AG09309 (cell line): ENCODE measurements around the gene NFIX.

ENCODE experiments used
- DNase-seq: peaks from one replicate; pipeline ENCODE4 v3.0.0-alpha.2; 2010; ENCODE audit warnings: low read depth
- H3K4me3 ChIP-seq: 2 replicates; pipeline ENCODE4 v1.5.1; 2011; ENCODE audit warnings: mild to moderate bottlenecking, low read depth, low read length, moderate library complexity; ENCODE audit not compliant: control insufficient read depth
- TF ChIP-seq, protein P1 (sequence below): IDR thresholded peaks from 2 replicates; pipeline ENCODE4 v1.5.1; 2011; ENCODE audit warnings: mild to moderate bottlenecking, low read depth, low read length, inconsistent platforms; ENCODE audit not compliant: insufficient read depth, control insufficient read depth; ENCODE audit errors: missing control alignments

Gene NFIX

DNA sequence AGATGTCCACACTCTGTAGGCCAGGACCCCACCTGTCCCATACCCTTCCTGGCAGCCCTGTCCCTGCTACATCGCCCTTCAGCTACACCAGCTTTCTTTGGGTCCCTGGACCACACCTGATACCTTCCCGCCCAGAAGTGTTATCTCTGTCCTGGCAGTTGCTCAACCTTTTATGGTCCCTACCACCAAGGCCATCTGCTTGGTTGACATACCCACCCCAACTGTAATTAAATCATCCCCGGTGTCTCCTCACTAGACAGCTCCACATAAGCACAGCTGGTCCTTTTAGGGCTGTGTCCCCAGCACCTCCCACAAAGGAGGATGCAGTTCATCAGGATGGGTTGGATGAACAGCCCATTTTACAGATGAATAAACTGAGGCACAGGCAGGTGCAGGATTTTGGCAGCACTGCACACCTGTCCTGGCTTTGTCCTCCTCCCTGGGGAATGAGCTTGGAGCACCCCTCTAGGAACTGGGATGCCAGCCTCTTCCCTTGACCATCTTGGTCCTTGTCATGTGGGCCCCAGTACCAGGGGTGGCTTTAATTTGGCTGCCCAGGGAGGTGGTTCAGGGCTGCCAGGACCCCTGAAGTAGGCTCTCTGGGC, 135.7 kb downstream of the NFIX start:
- TF ChIP-seq, protein P1, sequence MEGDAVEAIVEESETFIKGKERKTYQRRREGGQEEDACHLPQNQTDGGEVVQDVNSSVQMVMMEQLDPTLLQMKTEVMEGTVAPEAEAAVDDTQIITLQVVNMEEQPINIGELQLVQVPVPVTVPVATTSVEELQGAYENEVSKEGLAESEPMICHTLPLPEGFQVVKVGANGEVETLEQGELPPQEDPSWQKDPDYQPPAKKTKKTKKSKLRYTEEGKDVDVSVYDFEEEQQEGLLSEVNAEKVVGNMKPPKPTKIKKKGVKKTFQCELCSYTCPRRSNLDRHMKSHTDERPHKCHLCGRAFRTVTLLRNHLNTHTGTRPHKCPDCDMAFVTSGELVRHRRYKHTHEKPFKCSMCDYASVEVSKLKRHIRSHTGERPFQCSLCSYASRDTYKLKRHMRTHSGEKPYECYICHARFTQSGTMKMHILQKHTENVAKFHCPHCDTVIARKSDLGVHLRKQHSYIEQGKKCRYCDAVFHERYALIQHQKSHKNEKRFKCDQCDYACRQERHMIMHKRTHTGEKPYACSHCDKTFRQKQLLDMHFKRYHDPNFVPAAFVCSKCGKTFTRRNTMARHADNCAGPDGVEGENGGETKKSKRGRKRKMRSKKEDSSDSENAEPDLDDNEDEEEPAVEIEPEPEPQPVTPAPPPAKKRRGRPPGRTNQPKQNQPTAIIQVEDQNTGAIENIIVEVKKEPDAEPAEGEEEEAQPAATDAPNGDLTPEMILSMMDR, result no peak
- H3K4me3 ChIP-seq, result no peak overlapping the region
- DNase-seq, result no peak

DNA sequence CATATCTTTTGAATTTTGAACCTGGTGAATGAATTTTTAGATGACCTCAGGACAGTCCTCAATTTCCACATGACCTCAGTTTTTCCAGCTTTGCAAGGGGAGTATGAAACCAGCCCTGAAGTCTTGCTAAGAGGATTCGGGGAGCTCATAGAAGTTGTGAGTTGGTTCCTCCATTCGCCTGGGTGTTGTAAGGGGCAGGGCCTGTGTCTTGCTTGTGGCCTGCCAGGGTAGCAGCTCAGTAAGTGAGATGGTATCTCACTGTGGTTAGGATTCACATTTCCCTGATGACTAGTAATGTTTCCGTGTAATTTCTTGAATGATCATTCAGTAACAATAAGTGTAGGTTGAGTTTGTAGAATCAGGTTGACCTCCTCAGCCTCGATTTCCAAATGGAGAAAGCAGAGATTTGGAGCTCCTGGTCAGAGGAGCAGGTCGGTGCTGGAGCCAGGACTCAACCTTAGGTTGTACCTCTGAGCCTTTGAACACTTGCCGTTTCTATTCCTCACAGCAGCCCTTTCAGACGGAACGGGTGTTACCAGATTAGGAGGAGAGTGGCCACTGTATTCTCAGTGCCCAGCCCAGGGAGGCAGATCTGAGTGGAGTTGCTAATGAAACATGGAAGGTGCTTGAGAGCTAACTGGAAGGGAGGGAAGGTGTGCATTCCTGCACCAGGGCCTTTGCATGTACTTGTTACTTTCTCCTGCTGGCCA, 137.4 kb downstream of the NFIX start:
- H3K4me3 ChIP-seq, result no peak overlapping the region
- TF ChIP-seq, protein P1, result no peak
- no peak for DNase-seq

DNA sequence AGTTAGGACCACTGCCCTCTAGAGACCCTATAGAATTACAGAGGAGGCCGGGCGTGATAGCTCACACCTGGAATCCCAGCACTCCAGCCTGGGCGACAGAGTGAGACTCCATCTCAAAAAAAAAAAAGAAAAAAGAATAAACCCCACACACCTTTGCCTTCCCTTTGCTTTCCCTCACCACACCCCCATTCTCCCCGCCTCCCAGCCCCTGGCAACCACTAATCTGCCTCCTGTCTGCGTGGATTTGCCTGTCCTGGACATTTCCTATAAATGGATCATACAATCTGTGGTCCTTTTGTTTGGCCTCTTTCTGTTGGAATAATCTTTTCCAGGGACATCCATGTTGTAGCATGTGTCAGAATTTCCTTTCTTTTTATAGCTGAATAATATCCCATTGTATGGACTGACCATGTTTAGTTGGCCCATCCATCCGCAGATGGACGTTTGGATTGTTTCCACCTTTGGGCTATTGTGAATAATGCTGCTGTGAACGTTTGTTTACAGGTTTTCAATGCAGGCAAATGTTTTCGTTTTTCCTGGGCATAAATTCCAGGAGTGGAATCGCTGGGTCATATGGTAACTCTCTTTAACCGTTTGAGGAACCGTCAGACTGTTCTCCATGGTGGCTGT, 138.1 kb downstream of the NFIX start:
- TF ChIP-seq, protein P1, result no peak
- no peak overlapping the region for H3K4me3 ChIP-seq
- DNase-seq, result no peak

DNA sequence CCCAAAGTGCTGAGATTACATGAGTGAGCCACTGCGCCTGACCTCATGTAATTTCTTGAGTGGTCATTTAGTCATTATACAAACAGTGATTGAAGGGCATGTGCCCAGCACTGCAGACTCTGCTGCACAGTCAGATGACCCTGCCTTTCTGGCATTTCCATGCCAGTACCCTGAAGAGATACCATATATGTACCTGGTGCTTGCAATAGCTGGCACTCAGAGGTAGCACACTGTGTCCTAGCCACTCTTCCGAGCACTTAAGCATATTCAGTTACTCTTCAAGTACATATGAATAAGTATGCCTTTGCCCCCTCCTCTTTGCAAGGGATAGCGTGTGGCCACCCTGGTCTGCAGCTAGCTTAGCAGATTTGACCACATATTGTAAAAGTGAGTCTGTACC, 139.4 kb downstream of the NFIX start:
- H3K4me3 ChIP-seq, result no peak overlapping the region
- TF ChIP-seq, protein P1, result no peak
- DNase-seq, result no peak

DNA sequence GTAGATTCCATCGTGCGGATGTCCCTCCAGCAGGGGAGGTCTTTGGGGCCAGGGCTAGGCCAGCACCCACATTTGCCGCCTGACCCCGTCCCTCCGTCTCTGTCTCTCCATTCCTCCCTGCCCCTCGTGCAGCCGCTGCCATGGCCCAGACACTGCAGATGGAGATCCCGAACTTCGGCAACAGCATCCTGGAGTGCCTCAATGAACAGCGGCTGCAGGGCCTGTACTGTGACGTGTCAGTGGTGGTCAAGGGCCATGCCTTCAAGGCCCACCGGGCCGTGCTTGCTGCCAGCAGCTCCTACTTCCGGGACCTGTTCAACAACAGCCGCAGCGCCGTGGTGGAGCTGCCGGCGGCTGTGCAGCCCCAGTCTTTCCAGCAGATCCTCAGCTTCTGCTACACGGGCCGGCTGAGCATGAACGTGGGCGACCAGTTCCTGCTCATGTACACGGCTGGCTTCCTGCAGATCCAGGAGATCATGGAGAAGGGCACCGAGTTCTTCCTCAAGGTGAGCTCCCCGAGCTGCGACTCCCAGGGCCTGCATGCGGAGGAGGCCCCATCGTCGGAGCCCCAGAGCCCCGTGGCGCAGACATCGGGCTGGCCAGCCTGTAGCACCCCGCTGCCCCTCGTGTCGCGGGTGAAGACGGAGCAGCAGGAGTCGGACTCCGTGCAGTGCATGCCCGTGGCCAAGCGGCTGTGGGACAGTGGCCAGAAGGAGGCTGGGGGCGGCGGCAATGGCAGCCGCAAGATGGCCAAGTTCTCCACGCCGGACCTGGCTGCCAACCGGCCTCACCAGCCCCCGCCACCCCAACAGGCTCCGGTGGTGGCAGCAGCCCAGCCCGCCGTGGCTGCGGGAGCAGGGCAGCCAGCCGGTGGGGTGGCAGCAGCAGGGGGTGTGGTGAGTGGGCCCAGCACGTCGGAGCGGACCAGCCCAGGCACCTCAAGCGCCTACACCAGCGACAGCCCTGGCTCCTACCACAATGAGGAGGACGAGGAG, 140.1 kb downstream of the NFIX start:
- no peak for DNase-seq
- no peak overlapping the region for H3K4me3 ChIP-seq
- TF ChIP-seq, protein P1, result no peak

DNA sequence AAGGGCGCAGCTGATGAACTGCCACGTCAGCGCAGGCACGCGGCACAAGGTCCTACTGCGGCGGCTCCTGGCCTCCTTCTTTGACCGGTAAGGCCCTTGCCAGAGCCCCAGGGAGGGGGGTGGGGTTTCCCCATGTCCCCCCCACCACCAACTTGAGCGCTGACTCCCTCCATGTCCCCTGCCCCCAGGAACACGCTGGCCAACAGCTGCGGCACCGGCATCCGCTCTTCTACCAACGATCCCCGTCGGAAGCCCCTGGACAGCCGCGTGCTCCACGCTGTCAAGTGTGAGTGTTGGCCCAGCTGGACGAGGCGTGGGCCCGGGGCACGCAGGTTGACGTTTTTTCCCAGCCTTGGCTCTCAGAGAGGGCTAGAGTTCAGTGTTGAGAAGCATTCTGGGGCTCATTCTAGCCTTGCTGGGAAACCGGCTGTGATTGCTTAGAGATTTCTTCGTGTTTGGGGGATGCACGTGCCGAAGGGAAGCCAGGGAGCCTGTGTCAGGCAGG, 142.1 kb downstream of the NFIX start:
- H3K4me3 ChIP-seq, result no peak overlapping the region
- DNase-seq, result no peak
- TF ChIP-seq, protein P1, result no peak
